ENCODE data around the gene NAP1L4.

DNA sequence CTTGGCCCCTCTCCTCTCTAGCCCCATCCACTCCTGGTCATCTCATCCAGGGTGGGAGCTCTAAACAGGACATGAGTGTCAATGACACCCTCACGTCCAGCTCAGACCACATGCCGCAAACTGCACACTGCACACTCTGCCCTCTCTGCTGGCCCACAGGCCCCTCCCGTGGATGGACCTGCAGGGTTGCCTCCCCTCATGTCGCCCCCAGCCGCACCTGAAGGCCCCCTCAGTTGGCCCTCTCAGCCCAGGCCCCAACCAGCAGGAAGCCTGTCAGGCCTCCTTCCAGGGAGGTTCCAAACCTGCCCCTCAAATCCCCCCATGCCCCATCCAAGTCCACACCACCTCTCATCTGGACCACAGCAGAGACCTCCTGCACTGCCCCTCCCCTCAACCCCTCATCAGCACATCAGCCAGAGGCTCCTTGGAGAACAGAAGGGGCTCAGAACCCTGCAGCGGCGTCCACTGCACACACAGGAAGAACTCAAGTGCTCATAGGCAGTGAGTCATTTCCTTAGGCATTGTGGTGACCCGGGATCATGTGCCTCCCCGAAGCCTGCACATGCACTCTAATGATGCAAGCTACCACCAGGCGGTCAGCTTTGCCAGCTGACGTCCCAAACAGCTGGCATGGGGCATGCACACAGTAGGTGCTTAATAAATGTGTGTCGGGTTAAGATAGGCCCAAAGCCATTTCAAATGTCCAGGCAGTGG, 93.6 kb downstream of the NAP1L4 start:
- no peak for TF ChIP-seq POLR2A (IDR thresholded peaks at IDR 0.05; ENCODE audit: low read depth, low read length)
- no peak for TF ChIP-seq TAF1 (IDR thresholded peaks at IDR 0.05; ENCODE audit: low read depth, low read length)
- TF ChIP-seq POLR2AphosphoS5 (IDR thresholded peaks at IDR 0.05; ENCODE audit: low read depth, low read length): no peak
- TF ChIP-seq POU2F2 (IDR thresholded peaks at IDR 0.05; ENCODE audit: low read depth, low read length): no peak
- no peak for TF ChIP-seq PAX5 (IDR thresholded peaks at IDR 0.05; ENCODE audit: insufficient read depth, low read length, severe bottlenecking)
- TF ChIP-seq SPI1 (IDR thresholded peaks at IDR 0.05; ENCODE audit: low read depth, low read length): no peak
